SHP77 treated with DMSO at 0.1 percent for 48 hours (cell line): ENCODE results near the gene SDHB.

Source experiments
- DNase-seq: peaks from one replicate; lab custom pipeline; 2025; lab: John Stamatoyannopoulos, UW

The SDHB gene

GRCh38 chr1:16986560-16986959 lies 67.3 kb downstream of the SDHB start:
- DNase-seq: no peak

GRCh38 chr1:16986113-16986512 lies 67.7 kb downstream of the SDHB start:
- DNase-seq: no peak

GRCh38 chr1:16984717-16985116 lies 69.1 kb downstream of the SDHB start:
- DNase-seq: no peak

- no peak for DNase-seq
Observed at GRCh38 chr1:16983649-16984048, 70.2 kb downstream of the SDHB start.

- no peak for DNase-seq
Observed at GRCh38 chr1:16982902-16983301, 70.9 kb downstream of the SDHB start.

- no peak for DNase-seq
Observed at GRCh38 chr1:16981269-16981849, 72.5 kb downstream of the SDHB start.

GRCh38 chr1:16980473-16981268 lies 73.2 kb downstream of the SDHB start, which contains the start of gene MFAP2:
MFAP2 (minus strand) TSS chr1:16980620; CDS start chr1:16978273, 2,347 bp downstream.
- DNase-seq: no peak

- DNase-seq: no peak
Observed at GRCh38 chr1:16979475-16980327, 74.1 kb downstream of the SDHB start.

- no peak for DNase-seq
Observed at GRCh38 chr1:16978567-16979474, 75.0 kb downstream of the SDHB start.

- no peak for DNase-seq
Observed at GRCh38 chr1:16978139-16978538, 75.7 kb downstream of the SDHB start.

- DNase-seq: no peak
Observed at GRCh38 chr1:16977377-16977776, 76.5 kb downstream of the SDHB start.

- no peak for DNase-seq
Observed at GRCh38 chr1:16976966-16977365, 76.9 kb downstream of the SDHB start.

GRCh38 chr1:16975838-16976237 lies 78.0 kb downstream of the SDHB start:
- no peak for DNase-seq

- no peak for DNase-seq
Observed at GRCh38 chr1:16975211-16975610, 78.6 kb downstream of the SDHB start.

GRCh38 chr1:16973215-16973614 lies 80.6 kb downstream of the SDHB start:
- DNase-seq: no peak

- no peak for DNase-seq
Observed at GRCh38 chr1:16972189-16972895, 81.5 kb downstream of the SDHB start.

GRCh38 chr1:16971341-16972188 lies 82.3 kb downstream of the SDHB start:
- DNase-seq: peak; percentile 53

GRCh38 chr1:16970132-16970910 lies 83.5 kb downstream of the SDHB start:
- DNase-seq: no peak

- DNase-seq: no peak
Observed at GRCh38 chr1:16969651-16970050, 84.2 kb downstream of the SDHB start.
